ENCODE measurements around the gene HOXC5.

HOXC5 gene

GRCh38 chr12:54008260-54008552, 24.6 kb upstream of the HOXC5 start:
- DNase-seq (ENCODE audit: low read depth): no peak
- TF ChIP-seq CTCF (IDR thresholded peaks at IDR 0.05; ENCODE audit: low read length, missing control alignments): no peak
- H3K4me3 ChIP-seq (replicated peaks; ENCODE audit: low read depth, low read length): no peak overlapping the region

DNA sequence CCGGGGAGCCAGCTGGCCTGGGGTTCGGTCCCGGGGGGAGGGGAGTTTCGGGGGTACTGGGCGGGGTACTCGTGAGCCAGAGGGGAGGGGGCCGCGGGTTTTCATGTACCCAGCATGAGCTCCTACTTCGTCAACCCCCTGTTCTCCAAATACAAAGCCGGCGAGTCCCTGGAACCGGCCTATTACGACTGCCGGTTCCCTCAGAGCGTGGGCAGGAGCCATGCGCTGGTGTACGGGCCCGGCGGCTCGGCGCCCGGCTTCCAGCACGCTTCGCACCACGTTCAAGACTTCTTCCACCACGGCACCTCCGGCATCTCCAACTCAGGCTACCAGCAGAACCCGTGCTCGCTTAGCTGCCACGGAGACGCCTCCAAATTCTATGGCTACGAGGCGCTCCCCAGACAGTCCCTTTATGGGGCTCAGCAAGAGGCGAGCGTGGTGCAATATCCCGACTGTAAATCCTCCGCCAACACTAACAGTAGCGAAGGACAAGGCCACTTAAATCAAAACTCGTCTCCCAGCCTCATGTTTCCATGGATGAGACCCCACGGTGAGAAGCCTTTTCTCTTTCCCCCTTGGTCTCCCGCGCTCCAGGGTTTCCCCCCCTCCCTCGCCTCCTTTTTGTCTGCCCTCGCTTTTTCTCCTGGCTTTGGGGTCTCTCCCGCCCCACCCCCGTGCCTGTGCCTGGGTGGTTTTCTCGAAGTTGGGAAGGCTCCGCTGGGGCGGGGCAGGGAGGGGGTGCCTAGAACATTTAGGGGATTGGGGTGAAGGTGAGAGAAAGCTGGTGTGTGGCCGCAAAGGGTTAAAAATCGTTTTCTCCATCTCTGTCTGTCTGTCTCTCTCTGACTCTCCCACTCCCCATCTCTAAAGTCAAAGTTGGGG, 23.4 kb upstream of the HOXC5 start:
- no peak for TF ChIP-seq CTCF (IDR thresholded peaks at IDR 0.05; ENCODE audit: low read length, missing control alignments)
- no peak overlapping the region for H3K4me3 ChIP-seq (replicated peaks; ENCODE audit: low read depth, low read length)
- no peak for DNase-seq (ENCODE audit: low read depth)

- no peak for DNase-seq (ENCODE audit: low read depth)
- TF ChIP-seq CTCF (IDR thresholded peaks at IDR 0.05; ENCODE audit: low read length, missing control alignments): no peak
- no peak overlapping the region for H3K4me3 ChIP-seq (replicated peaks; ENCODE audit: low read depth, low read length)
Observed at GRCh38 chr12:54010053-54010971, 22.5 kb upstream of the HOXC5 start.

GRCh38 chr12:54010972-54011664, 21.7 kb upstream of the HOXC5 start:
- no peak for TF ChIP-seq CTCF (IDR thresholded peaks at IDR 0.05; ENCODE audit: low read length, missing control alignments)
- H3K4me3 ChIP-seq (replicated peaks; ENCODE audit: low read depth, low read length): no peak overlapping the region
- no peak for DNase-seq (ENCODE audit: low read depth)

GRCh38 chr12:54011665-54012532, 21.0 kb upstream of the HOXC5 start:
- no peak for DNase-seq (ENCODE audit: low read depth)
- H3K4me3 ChIP-seq (replicated peaks; ENCODE audit: low read depth, low read length): no peak overlapping the region
- no peak for TF ChIP-seq CTCF (IDR thresholded peaks at IDR 0.05; ENCODE audit: low read length, missing control alignments)

Data from fibroblast of pulmonary artery (primary cell).